OCI-LY7 (cell line): ENCODE data around the gene CDK2. TPM values are rescaled to one million over a fixed set of nuclear protein-coding genes. Genes with fewer than 3 reads are reported as not detected.

Experiments
- BruUV-seq: library from RNA; stranded (reverse); fragments of 400-500 nt; replicated peaks from 2 replicates; lab custom pipeline; 2021; lab: Mats Ljungman, UMichigan
- CTCF ChIA-PET: fragments of 300-600 bp; sonication (Branson Sonifier 250); formaldehyde crosslinking; loops from one replicate; lab custom pipeline; 2022; ENCODE audit warnings: antibody characterized with exemption; ENCODE audit not compliant: unreplicated experiment; lab: Charles Lee
- POLR2A ChIA-PET: fragments of 300-600 bp; sonication (Branson Sonifier 250); formaldehyde crosslinking; loops from one replicate; lab custom pipeline; 2022; ENCODE audit warnings: antibody characterized with exemption; lab: Charles Lee
- DNase-seq: peaks from one replicate; pipeline ENCODE4 v3.0.0-alpha.2; 2015; ENCODE audit warnings: low spot score
- H2AFZ ChIP-seq: fragments of 200-600 bp; sonication (generic), shearing (Covaris generic); 2 replicates; pipeline ENCODE4 v1.6.1; 2014; ENCODE audit warnings: mild to moderate bottlenecking, antibody characterized with exemption, low read length, moderate library complexity
- H3K27ac ChIP-seq: fragments of 200-600 bp; sonication (generic); 2 replicates; pipeline ENCODE4 v1.5.1; 2014; ENCODE audit warnings: mixed run types, low read depth, mild to moderate bottlenecking, moderate library complexity, low read length, inconsistent platforms; ENCODE audit not compliant: poor library complexity, severe bottlenecking
- H3K36me3 ChIP-seq: fragments of 200-600 bp; sonication (generic); 2 replicates; pipeline ENCODE4 v1.6.1; 2014; ENCODE audit warnings: mild to moderate bottlenecking, antibody characterized with exemption, low read length, moderate library complexity, mixed read lengths; ENCODE audit not compliant: insufficient read depth
- H3K4me1 ChIP-seq: fragments of 200-600 bp; sonication (generic); 2 replicates; pipeline ENCODE4 v1.5.1; 2014; ENCODE audit warnings: mild to moderate bottlenecking, low read length; ENCODE audit not compliant: insufficient read depth, poor library complexity, severe bottlenecking
- H3K4me2 ChIP-seq: fragments of 200-600 bp; sonication (generic); 2 replicates; pipeline ENCODE4 v1.6.1; 2014; ENCODE audit warnings: mild to moderate bottlenecking, low read length
- H3K4me3 ChIP-seq: fragments of 200-600 bp; sonication (generic); 2 replicates; pipeline ENCODE4 v1.5.1; 2014; ENCODE audit warnings: mild to moderate bottlenecking, low read depth, low read length; ENCODE audit not compliant: poor library complexity, severe bottlenecking
- H3K79me2 ChIP-seq: fragments of 200-600 bp; sonication (generic); 2 replicates; pipeline ENCODE4 v1.6.1; 2016; ENCODE audit warnings: low read depth, mild to moderate bottlenecking, low read length, moderate library complexity, mixed read lengths; ENCODE audit not compliant: insufficient read depth
- H3K9me2 ChIP-seq: fragments of 200-600 bp; sonication (generic); 2 replicates; pipeline ENCODE4 v1.6.1; 2016; ENCODE audit warnings: mild to moderate bottlenecking, low read length, mixed read lengths; ENCODE audit not compliant: insufficient read depth
- H3K9me3 ChIP-seq: fragments of 200-600 bp; sonication (generic); 2 replicates; pipeline ENCODE4 v1.6.1; 2014; ENCODE audit warnings: mild to moderate bottlenecking, mixed run types, low read length, mixed read lengths
- H4K20me1 ChIP-seq: fragments of 200-600 bp; sonication (generic); 2 replicates; pipeline ENCODE4 v1.6.1; 2014; ENCODE audit warnings: mild to moderate bottlenecking, antibody characterized with exemption, low read length, moderate library complexity, mixed read lengths; ENCODE audit not compliant: insufficient read depth
- CTCF ChIP-seq: fragments of 200-600 bp; sonication (generic); conservative IDR thresholded peaks from 2 replicates; pipeline ENCODE4 v1.5.1; 2014; ENCODE audit warnings: mild to moderate bottlenecking, antibody characterized with exemption, low read length, moderate library complexity, mixed read lengths
- EZH2phosphoT487 ChIP-seq: fragments of 200-600 bp; sonication (generic); IDR thresholded peaks from 2 replicates; pipeline ENCODE4 v1.6.1; 2018; ENCODE audit warnings: low read depth, borderline replicate concordance, mild to moderate bottlenecking, mixed run types, antibody characterized with exemption, low read length, moderate library complexity, mixed read lengths
- intact Hi-C: fragments of 100-400 bp; cut with micrococcal nuclease; formaldehyde crosslinking; loops from one replicate; pipeline ENCODE4 v1.10.0; 2022; ENCODE audit not compliant: unreplicated experiment
- total RNA-seq, 2 experiments: library from RNA; depleted of rRNA in 1 of 2; stranded (reverse); fragments of >200 nt in 1 of 2; shearing (Covaris generic) in 1 of 2; gene quantifications; 2 replicates each; pipeline ENCODE4 v1.2.3, GENCODE V29; 2014 to 2022

The CDK2 gene
- total RNA-seq, 2 experiments from 2014 or later, result 68.1 to 81.4 TPM

GRCh38 chr12:55933799-55934742, 32.6 kb upstream of the CDK2 start:
- Histone ChIP-seq H3K4me3 (peak overlapping the region; percentile 78), H3K9me3 (no peaks in the 10 kb centered on the region), H3K27ac (no peak overlapping the region), H3K79me2 (peaks cover 44% of the 10 kb centered on the region), H3K36me3 (peaks cover 61% of the 10 kb centered on the region), H2AFZ (no peak overlapping the region), H3K9me2 (no peaks in the 10 kb centered on the region), H4K20me1 (peaks cover 11% of the 10 kb centered on the region; the same call in 1 of the 2 replicates), H3K4me2 (peak overlapping the region; percentile 86), H3K4me1 (peaks cover 43% of the 10 kb centered on the region)
- intact Hi-C loops, result loop anchor here (2.0 kb wide), 1 partner anchor 33 kb away; the partner anchor contains the start of genes CDK2 and PMEL
- no peak for TF ChIP-seq EZH2phosphoT487
- no peak for TF ChIP-seq CTCF
- POLR2A ChIA-PET, result interaction anchor here (0.7 to 3.1 kb wide), 9 partner anchors 9 to 196 kb away, joined by 3 to 18 read pairs (median 5); partner anchors contain the start of genes ORMDL2, RAB5B and SARNP
- DNase-seq, result no peak
- BruUV-seq, result no TSS peak
- CTCF ChIA-PET, result interaction anchor here (0.6 to 1.5 kb wide), 3 partner anchors 107 to 703 kb away, joined by 3 read pairs; no protein-coding TSS in a partner anchor

- Histone ChIP-seq H3K4me3 (no peak overlapping the region), H3K9me2 (no peaks in the 10 kb centered on the region), H3K9me3 (no peaks in the 10 kb centered on the region), H4K20me1 (peaks cover 11% of the 10 kb centered on the region; the same call in 1 of the 2 replicates), H3K79me2 (peaks cover 44% of the 10 kb centered on the region), H3K4me2 (peak overlapping the region; percentile 86; the same call in 1 of the 2 replicates), H3K36me3 (peaks cover 68% of the 10 kb centered on the region), H2AFZ (no peak overlapping the region), H3K4me1 (peaks cover 46% of the 10 kb centered on the region), H3K27ac (no peak overlapping the region)
- POLR2A ChIA-PET, result interaction anchor here (1.0 to 2.1 kb wide), 3 partner anchors 9 to 40 kb away, joined by 4 to 7 read pairs (median 5); no protein-coding TSS in a partner anchor
- intact Hi-C loops, result no loop called here
- no TSS peak for BruUV-seq
- CTCF ChIA-PET, result interaction anchor here (1.2 to 1.5 kb wide), 2 partner anchors 108 to 196 kb away, joined by 3 read pairs; no protein-coding TSS in a partner anchor
- DNase-seq, result no peak
- TF ChIP-seq CTCF (no peak), EZH2phosphoT487 (no peak)
Measured at GRCh38 chr12:55934773-55935172, 31.9 kb upstream of the CDK2 start.
